CD4-positive, CD25-positive, alpha-beta regulatory T cell (primary cell): ENCODE measurements around the gene MAPK8IP2. TPM values are rescaled to one million over a fixed set of nuclear protein-coding genes. Genes with fewer than 3 reads are reported as not detected.
"Not testable (repeated sequence)": the region's sequence is repeated elsewhere in the genome, so short reads cannot be mapped to it uniquely, and the experiment has no call there.

Source experiments
- ATAC-seq, 2 donors: fragments of 150-1000 bp; cut with Tn5 transposase; one replicate each; pipeline ENCODE4 v1.10.0; 2021; ENCODE audit warnings: low read depth in 2 of 2, moderate number of reproducible peaks in 2 of 2, moderate library complexity in 1 of 2
- DNase-seq, 3 donors: peaks; one replicate each; pipeline versions ENCODE4 v3.0.0 to v3.0.0-alpha.2; 2012 to 2022; ENCODE audit warnings: mixed read lengths in 1 of 3
- H3K27ac ChIP-seq: one replicate; pipeline ENCODE4 v1.7.0; 2013; ENCODE audit warnings: mild to moderate bottlenecking, low read length; ENCODE audit not compliant: insufficient read depth, poor library complexity, severe bottlenecking
- H3K27me3 ChIP-seq: one replicate; pipeline ENCODE4 v1.7.0; 2013; ENCODE audit warnings: low read length; ENCODE audit not compliant: control insufficient read depth, insufficient read depth
- H3K36me3 ChIP-seq: one replicate; pipeline ENCODE4 v1.7.0; 2013; ENCODE audit warnings: mild to moderate bottlenecking, low read length, moderate library complexity; ENCODE audit not compliant: control insufficient read depth, insufficient read depth
- H3K4me1 ChIP-seq: 2 replicates; pipeline ENCODE4 v1.7.0; 2013; ENCODE audit warnings: mild to moderate bottlenecking, low read length; ENCODE audit not compliant: insufficient read depth, control insufficient read depth, poor library complexity, severe bottlenecking
- H3K4me3 ChIP-seq: one replicate; pipeline ENCODE4 v1.7.0; 2013; ENCODE audit warnings: low read depth, mild to moderate bottlenecking, low read length, moderate library complexity
- H3K9me3 ChIP-seq, 2 experiments: 1 replicate in 1 of 2; 2 replicates in 1 of 2; pipeline ENCODE4 v1.7.0; 2013; ENCODE audit warnings: low read length in 2 of 2, mild to moderate bottlenecking in 1 of 2, moderate library complexity in 1 of 2; ENCODE audit not compliant: control insufficient read depth in 2 of 2
- H3K27ac Mint-ChIP-seq, 3 donors: one replicate each; pipeline ENCODE4 v1.8.0; 2020 to 2022; ENCODE audit warnings: mild to moderate bottlenecking in 3 of 3, mixed read lengths in 3 of 3, moderate library complexity in 2 of 3
- H3K27me3 Mint-ChIP-seq: one replicate; pipeline ENCODE4 v1.8.0; 2022; ENCODE audit warnings: mild to moderate bottlenecking, mixed read lengths
- H3K36me3 Mint-ChIP-seq: one replicate; pipeline ENCODE4 v1.8.0; 2020; ENCODE audit warnings: mixed read lengths
- H3K4me1 Mint-ChIP-seq, 4 donors: one replicate each; pipeline ENCODE4 v1.8.0; 2020 to 2022; ENCODE audit warnings: mixed read lengths in 4 of 4, mild to moderate bottlenecking in 1 of 4
- H3K4me3 Mint-ChIP-seq, 4 donors: one replicate each; pipeline ENCODE4 v1.8.0; 2020 to 2022; ENCODE audit warnings: mild to moderate bottlenecking in 4 of 4, mixed read lengths in 4 of 4, moderate library complexity in 3 of 4
- H3K9me3 Mint-ChIP-seq, 7 donors: one replicate each; pipeline ENCODE4 v1.8.0; 2020 to 2022; ENCODE audit warnings: mixed read lengths in 7 of 7, mild to moderate bottlenecking in 3 of 7, moderate library complexity in 2 of 7
- polyA plus RNA-seq, 4 donors: library from polyadenylated mRNA; unstranded; fragments of 300-500 nt; fragmentation: Illumina TruSeq; gene quantifications; one replicate each; pipeline ENCODE4 v1.2.3, GENCODE V29; 2021
- total RNA-seq: library from RNA; stranded (reverse); gene quantifications from one replicate; pipeline ENCODE4 v1.2.3, GENCODE V29; 2022

Gene MAPK8IP2
- total and polyA plus RNA-seq, 5 donors from 2014 or later = 0.30 TPM; not detected in 4

GRCh38 chr22:50641696-50642607, 41.4 kb downstream of the MAPK8IP2 start:
- Mint-ChIP-seq H3K4me1 (no peaks in the 10 kb centered on the region), H3K36me3 (no peaks in the 10 kb centered on the region), H3K9me3 (no peaks in the 10 kb centered on the region), H3K27ac (no peak overlapping the region), H3K4me3 (no peak overlapping the region), H3K27me3 (peaks cover 28% of the 10 kb centered on the region)
- DNase-seq (peak in 1 of 3 donors; percentile 20), ATAC-seq (no peak)
- Histone ChIP-seq H3K27me3 (peaks cover 12% of the 10 kb centered on the region), H3K36me3 (no peaks in the 10 kb centered on the region), H3K4me1 (no peaks in the 10 kb centered on the region), H3K27ac (no peak overlapping the region), H3K4me3 (no peak overlapping the region), H3K9me3 (no peaks in the 10 kb centered on the region)

GRCh38 chr22:50643021-50643820, 42.6 kb downstream of the MAPK8IP2 start:
- H3K27me3 ChIP-seq = peaks cover 12% of the 10 kb centered on the region
- H3K4me3 ChIP-seq, H3K9me3 ChIP-seq, H3K4me1 Mint-ChIP-seq, H3K27ac ChIP-seq, H3K4me3 Mint-ChIP-seq, ATAC-seq, H3K27ac Mint-ChIP-seq, DNase-seq, H3K4me1 ChIP-seq, H3K9me3 Mint-ChIP-seq, H3K36me3 Mint-ChIP-seq, H3K36me3 ChIP-seq: not testable (repeated sequence)
- H3K27me3 Mint-ChIP-seq = peaks cover 28% of the 10 kb centered on the region

GRCh38 chr22:50643821-50644101, 43.2 kb downstream of the MAPK8IP2 start:
- H3K4me1 ChIP-seq, H3K9me3 ChIP-seq, H3K4me1 Mint-ChIP-seq, H3K27ac Mint-ChIP-seq, H3K4me3 Mint-ChIP-seq, ATAC-seq, H3K9me3 Mint-ChIP-seq, H3K4me3 ChIP-seq, DNase-seq, H3K36me3 Mint-ChIP-seq, H3K27ac ChIP-seq, H3K36me3 ChIP-seq: not testable (repeated sequence)
- peaks cover 26% of the 10 kb centered on the region for H3K27me3 Mint-ChIP-seq
- H3K27me3 ChIP-seq = peaks cover 12% of the 10 kb centered on the region

DNA sequence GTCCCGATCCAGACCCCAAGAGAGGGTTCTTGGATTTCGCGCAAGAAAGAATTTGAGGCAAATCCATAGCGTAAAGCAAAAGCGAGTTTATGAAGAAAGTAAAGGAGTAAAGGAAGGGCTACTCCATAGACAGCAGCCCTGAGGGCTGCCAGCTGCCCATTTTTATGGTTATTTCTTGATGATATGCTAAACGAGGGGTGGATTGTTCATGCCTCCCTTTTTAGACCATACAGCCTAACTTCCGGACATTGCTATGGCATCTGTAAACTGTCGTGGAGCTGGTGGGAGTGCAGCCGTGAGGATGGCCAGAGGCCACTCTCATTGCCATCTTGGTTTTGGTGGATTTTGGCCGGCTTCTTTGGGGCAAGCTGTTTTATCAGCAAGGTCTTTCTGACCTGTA, 52.7 kb downstream of the MAPK8IP2 start:
- Mint-ChIP-seq H3K4me3 (no peak overlapping the region), H3K36me3 (no peaks in the 10 kb centered on the region), H3K9me3 (peaks cover 0 to 5% (median 2%) of the 10 kb centered on the region in 7 donors), H3K4me1 (no peaks in the 10 kb centered on the region), H3K27ac (no peak overlapping the region), H3K27me3 (peaks cover 47% of the 10 kb centered on the region)
- DNase-seq (no peak), ATAC-seq (no peak)
- no peaks in the 10 kb centered on the region for H3K36me3 ChIP-seq
- no peaks in the 10 kb centered on the region for H3K27me3 ChIP-seq
- peaks cover 0 to 4% of the 10 kb centered on the region in 2 experiments for H3K9me3 ChIP-seq
- H3K27ac ChIP-seq = no peak overlapping the region
- no peak overlapping the region for H3K4me3 ChIP-seq
- no peaks in the 10 kb centered on the region for H3K4me1 ChIP-seq

GRCh38 chr22:50654664-50655063, 54.1 kb downstream of the MAPK8IP2 start:
- not testable (repeated sequence) for H3K4me1 Mint-ChIP-seq, DNase-seq, H3K4me1 ChIP-seq, H3K27ac ChIP-seq, H3K36me3 Mint-ChIP-seq, H3K27ac Mint-ChIP-seq, H3K9me3 ChIP-seq, ATAC-seq, H3K4me3 Mint-ChIP-seq, H3K9me3 Mint-ChIP-seq, H3K4me3 ChIP-seq, H3K27me3 ChIP-seq, H3K36me3 ChIP-seq
- H3K27me3 Mint-ChIP-seq = peaks cover 39% of the 10 kb centered on the region

- H3K9me3 Mint-ChIP-seq = peaks cover 0 to 4% (median 0%) of the 10 kb centered on the region in 7 donors
- DNase-seq (no peak), ATAC-seq (no peak)
- Histone ChIP-seq H3K27ac (no peak overlapping the region), H3K36me3 (no peaks in the 10 kb centered on the region), H3K27me3 (no peaks in the 10 kb centered on the region), H3K9me3 (no peaks in the 10 kb centered on the region), H3K4me3 (no peak overlapping the region), H3K4me1 (no peaks in the 10 kb centered on the region)
- peaks cover 35% of the 10 kb centered on the region for H3K27me3 Mint-ChIP-seq
- H3K4me1 Mint-ChIP-seq = no peaks in the 10 kb centered on the region
- no peak overlapping the region for H3K4me3 Mint-ChIP-seq
- no peaks in the 10 kb centered on the region for H3K36me3 Mint-ChIP-seq
- no peak overlapping the region for H3K27ac Mint-ChIP-seq
These were observed 55.8 kb downstream of the MAPK8IP2 start for GRCh38 chr22:50656122-50657070.

DNA sequence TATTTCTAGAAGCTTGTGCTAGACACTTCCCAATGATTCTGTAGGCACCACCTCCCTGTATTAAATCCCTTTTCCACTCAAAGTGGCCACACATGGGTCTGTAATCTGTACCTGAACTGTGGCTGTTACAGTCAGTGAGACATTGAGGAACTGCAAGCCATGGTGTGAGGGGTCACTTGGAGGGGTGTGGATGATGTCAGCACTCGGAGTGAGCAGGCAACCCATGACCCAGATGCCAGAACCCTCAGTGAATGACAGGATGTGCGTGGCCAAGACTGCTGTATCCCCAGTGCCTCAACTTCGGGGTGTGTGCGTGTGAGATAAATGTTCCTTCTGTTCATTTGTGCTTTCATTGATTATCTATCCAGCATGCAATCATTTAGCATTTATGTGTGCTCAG, 57.3 kb downstream of the MAPK8IP2 start:
- H3K27ac ChIP-seq = no peak overlapping the region
- Mint-ChIP-seq H3K27ac (no peak overlapping the region), H3K27me3 (peaks cover 36% of the 10 kb centered on the region), H3K36me3 (no peaks in the 10 kb centered on the region), H3K4me1 (no peaks in the 10 kb centered on the region), H3K9me3 (peaks cover 0 to 2% (median 0%) of the 10 kb centered on the region in 7 donors), H3K4me3 (no peak overlapping the region)
- DNase-seq (no peak), ATAC-seq (no peak)
- H3K36me3 ChIP-seq = no peaks in the 10 kb centered on the region
- no peaks in the 10 kb centered on the region for H3K27me3 ChIP-seq
- no peaks in the 10 kb centered on the region for H3K4me1 ChIP-seq
- H3K4me3 ChIP-seq = no peak overlapping the region
- H3K9me3 ChIP-seq = no peaks in the 10 kb centered on the region
